Eye (tissue), 1 donor: ENCODE results near the gene MCTP1.
"Not testable (repeated sequence)": the region's sequence is repeated elsewhere in the genome, so short reads cannot be mapped to it uniquely, and the experiment has no call there.

Source experiments
- DNase-seq: peaks from one replicate; pipeline ENCODE4 v3.0.0-alpha.2; 2015

Gene MCTP1

GRCh38 chr5:94855543-94855942, 429.4 kb downstream of the MCTP1 start:
- DNase-seq = no peak

- no peak for DNase-seq
These were observed 431.8 kb downstream of the MCTP1 start for GRCh38 chr5:94853120-94853519.

- DNase-seq = no peak
These were observed 433.9 kb downstream of the MCTP1 start for GRCh38 chr5:94850960-94851359.

- DNase-seq = peak; percentile 81
These were observed 434.8 kb downstream of the MCTP1 start for GRCh38 chr5:94849821-94850736.

GRCh38 chr5:94849324-94849723, 435.6 kb downstream of the MCTP1 start:
- DNase-seq = no peak

- DNase-seq = no peak
These were observed 437.2 kb downstream of the MCTP1 start for GRCh38 chr5:94847726-94848125.

- no peak for DNase-seq
These were observed 437.9 kb downstream of the MCTP1 start for GRCh38 chr5:94847019-94847418.

- not testable (repeated sequence) for DNase-seq
These were observed 439.2 kb downstream of the MCTP1 start for GRCh38 chr5:94845696-94846095.

GRCh38 chr5:94841598-94842322, 443.1 kb downstream of the MCTP1 start:
- no peak for DNase-seq

- DNase-seq = no peak
These were observed 451.0 kb downstream of the MCTP1 start for GRCh38 chr5:94833851-94834250.

- peak; percentile 8 for DNase-seq
These were observed 452.2 kb downstream of the MCTP1 start for GRCh38 chr5:94832685-94833084.

GRCh38 chr5:94830520-94830919, 454.4 kb downstream of the MCTP1 start:
- DNase-seq = no peak

- not testable (repeated sequence) for DNase-seq
These were observed 456.7 kb downstream of the MCTP1 start for GRCh38 chr5:94828222-94828621.

GRCh38 chr5:94820488-94820887, 464.4 kb downstream of the MCTP1 start:
- DNase-seq = no peak

- DNase-seq = no peak
These were observed 466.0 kb downstream of the MCTP1 start for GRCh38 chr5:94818904-94819303.

GRCh38 chr5:94815313-94816039, 469.4 kb downstream of the MCTP1 start:
- no peak for DNase-seq

- DNase-seq = no peak
These were observed 472.7 kb downstream of the MCTP1 start for GRCh38 chr5:94812232-94812631.

GRCh38 chr5:94811331-94811730, 473.6 kb downstream of the MCTP1 start:
- no peak for DNase-seq

GRCh38 chr5:94810877-94811276, 474.0 kb downstream of the MCTP1 start:
- no peak for DNase-seq

- no peak for DNase-seq
These were observed 474.6 kb downstream of the MCTP1 start for GRCh38 chr5:94810281-94810680.

GRCh38 chr5:94808497-94808896, 476.4 kb downstream of the MCTP1 start:
- DNase-seq = no peak

GRCh38 chr5:94807985-94808384, 476.9 kb downstream of the MCTP1 start:
- no peak for DNase-seq

GRCh38 chr5:94802450-94802849, 482.4 kb downstream of the MCTP1 start:
- peak; percentile 44 for DNase-seq
